HUES48 (cell line): ENCODE measurements around the gene CACNA1I.
A peak's percentile ranks its signal among the peaks of the same experiment; 100 is the strongest.

Source experiments
- H3K27ac ChIP-seq: one replicate; pipeline ENCODE4 v1.7.0; 2013; ENCODE audit warnings: low read depth, low read length, inconsistent platforms
- H3K27me3 ChIP-seq: 2 replicates; pipeline ENCODE4 v1.6.1; 2013; ENCODE audit warnings: mild to moderate bottlenecking, low read length; ENCODE audit not compliant: control insufficient read depth, insufficient read depth
- H3K36me3 ChIP-seq: 2 replicates; pipeline ENCODE4 v1.6.1; 2013; ENCODE audit warnings: low read length; ENCODE audit not compliant: control insufficient read depth, insufficient read depth
- H3K4me1 ChIP-seq: 2 replicates; pipeline ENCODE4 v1.6.1; 2013; ENCODE audit warnings: mild to moderate bottlenecking, low read length; ENCODE audit not compliant: control insufficient read depth, insufficient read depth
- H3K4me3 ChIP-seq: 2 replicates; pipeline ENCODE4 v1.5.1; 2013; ENCODE audit warnings: mild to moderate bottlenecking, low read depth, low read length
- H3K9ac ChIP-seq: 2 replicates; pipeline ENCODE4 v1.6.1; 2013; ENCODE audit warnings: mild to moderate bottlenecking, low read depth, low read length, moderate library complexity
- H3K9me3 ChIP-seq: 2 replicates; pipeline ENCODE4 v1.6.1; 2013; ENCODE audit warnings: low read length; ENCODE audit not compliant: control insufficient read depth, insufficient read depth

The CACNA1I gene

GRCh38 chr22:39528681-39529486 lies 41.7 kb upstream of the CACNA1I start:
- Histone ChIP-seq H3K27ac (no peak overlapping the region), H3K36me3 (peaks cover 36% of the 10 kb centered on the region), H3K27me3 (no peaks in the 10 kb centered on the region), H3K4me3 (no peak overlapping the region), H3K9me3 (no peaks in the 10 kb centered on the region), H3K9ac (no peak overlapping the region), H3K4me1 (peaks cover 22% of the 10 kb centered on the region)

GRCh38 chr22:39529487-39529851 lies 41.1 kb upstream of the CACNA1I start:
- Histone ChIP-seq H3K4me1 (peaks cover 28% of the 10 kb centered on the region), H3K27me3 (no peaks in the 10 kb centered on the region), H3K4me3 (no peak overlapping the region), H3K9me3 (no peaks in the 10 kb centered on the region), H3K36me3 (peaks cover 31% of the 10 kb centered on the region), H3K9ac (no peak overlapping the region), H3K27ac (no peak overlapping the region)

GRCh38 chr22:39530116-39530515 lies 40.4 kb upstream of the CACNA1I start:
- peaks cover 32% of the 10 kb centered on the region for H3K4me1 ChIP-seq
- no peak overlapping the region for H3K4me3 ChIP-seq
- no peak overlapping the region for H3K9ac ChIP-seq
- no peak overlapping the region for H3K27ac ChIP-seq
- H3K9me3 ChIP-seq, result no peaks in the 10 kb centered on the region
- peaks cover 24% of the 10 kb centered on the region for H3K36me3 ChIP-seq
- H3K27me3 ChIP-seq, result no peaks in the 10 kb centered on the region

GRCh38 chr22:39530692-39531331 lies 39.7 kb upstream of the CACNA1I start:
- H3K27ac ChIP-seq, result no peak overlapping the region
- H3K36me3 ChIP-seq, result peaks cover 21% of the 10 kb centered on the region
- H3K27me3 ChIP-seq, result no peaks in the 10 kb centered on the region
- H3K9me3 ChIP-seq, result no peaks in the 10 kb centered on the region
- no peak overlapping the region for H3K9ac ChIP-seq
- no peak overlapping the region for H3K4me3 ChIP-seq
- H3K4me1 ChIP-seq, result peaks cover 39% of the 10 kb centered on the region

GRCh38 chr22:39532215-39533073 lies 38.1 kb upstream of the CACNA1I start, which contains the start of gene RPS19BP1:
TSS of gene RPS19BP1 (minus strand) at chr22:39532748. CDS start at chr22:39532738, 10 bp downstream.
- H3K9me3 ChIP-seq, result no peaks in the 10 kb centered on the region
- H3K36me3 ChIP-seq, result peaks cover 21% of the 10 kb centered on the region
- H3K27ac ChIP-seq, result peak within 1 kb of the TSS; percentile 81
- H3K4me1 ChIP-seq, result peaks cover 40% of the 10 kb centered on the region
- no peaks in the 10 kb centered on the region for H3K27me3 ChIP-seq
- H3K9ac ChIP-seq, result peak within 1 kb of the TSS; percentile 82
- H3K4me3 ChIP-seq, result peak within 1 kb of the TSS; percentile 92

GRCh38 chr22:39534092-39534506 lies 36.5 kb upstream of the CACNA1I start:
- H3K4me3 ChIP-seq, result no peak overlapping the region

GRCh38 chr22:39534591-39535356 lies 35.8 kb upstream of the CACNA1I start:
- H3K4me1 ChIP-seq, result peaks cover 44% of the 10 kb centered on the region
- H3K36me3 ChIP-seq, result peaks cover 10% of the 10 kb centered on the region
- H3K9me3 ChIP-seq, result no peaks in the 10 kb centered on the region
- H3K27me3 ChIP-seq, result no peaks in the 10 kb centered on the region
- peak overlapping the region; percentile 38 for H3K4me3 ChIP-seq
- peak overlapping the region; percentile 27 for H3K27ac ChIP-seq
- no peak overlapping the region for H3K9ac ChIP-seq

More at GRCh38 chr22:39534092-39534506, 36.5 kb upstream of the CACNA1I start:
- no peaks in the 10 kb centered on the region for H3K9me3 ChIP-seq
- no peaks in the 10 kb centered on the region for H3K27me3 ChIP-seq
- H3K4me1 ChIP-seq, result peaks cover 44% of the 10 kb centered on the region
- H3K27ac ChIP-seq, result peak overlapping the region; percentile 35
- H3K36me3 ChIP-seq, result peaks cover 14% of the 10 kb centered on the region
- H3K9ac ChIP-seq, result no peak overlapping the region

GRCh38 chr22:39535357-39535725 lies 35.2 kb upstream of the CACNA1I start:
- Histone ChIP-seq H3K27ac (no peak overlapping the region), H3K4me3 (no peak overlapping the region), H3K9me3 (no peaks in the 10 kb centered on the region), H3K4me1 (peaks cover 44% of the 10 kb centered on the region), H3K9ac (no peak overlapping the region), H3K36me3 (peaks cover 4% of the 10 kb centered on the region; the same call in 1 of the 2 replicates), H3K27me3 (no peaks in the 10 kb centered on the region)

GRCh38 chr22:39535831-39536449 lies 34.6 kb upstream of the CACNA1I start:
- Histone ChIP-seq H3K9me3 (no peaks in the 10 kb centered on the region), H3K4me1 (peaks cover 42% of the 10 kb centered on the region), H3K9ac (no peak overlapping the region), H3K27ac (no peak overlapping the region), H3K27me3 (no peaks in the 10 kb centered on the region), H3K4me3 (no peak overlapping the region), H3K36me3 (0 out of 2 replicates have a peak, but pooled peaks cover under 1% of the 10 kb centered on the region)

GRCh38 chr22:39536711-39537110 lies 33.8 kb upstream of the CACNA1I start:
- Histone ChIP-seq H3K36me3 (no peaks in the 10 kb centered on the region), H3K9me3 (no peaks in the 10 kb centered on the region), H3K4me1 (peaks cover 36% of the 10 kb centered on the region), H3K4me3 (no peak overlapping the region), H3K9ac (no peak overlapping the region), H3K27ac (no peak overlapping the region), H3K27me3 (no peaks in the 10 kb centered on the region)
